Stimulated activated naive CD8-positive, alpha-beta T cell treated with anti-CD3 and anti-CD28 coated beads, Interleukin-15, Interleukin-2, amounts not matched to agents 100 U/mL and 50 U/mL, for 24 hours (primary cell): Measurements from ENCODE around the gene VSTM5.

ENCODE experiments used
- ATAC-seq: fragments of 150-1000 bp; cut with Tn5 transposase; one replicate; pipeline ENCODE4 v1.10.0; 2021
- DNase-seq: peaks from one replicate; pipeline ENCODE4 v3.0.0; 2021

The VSTM5 gene

DNA sequence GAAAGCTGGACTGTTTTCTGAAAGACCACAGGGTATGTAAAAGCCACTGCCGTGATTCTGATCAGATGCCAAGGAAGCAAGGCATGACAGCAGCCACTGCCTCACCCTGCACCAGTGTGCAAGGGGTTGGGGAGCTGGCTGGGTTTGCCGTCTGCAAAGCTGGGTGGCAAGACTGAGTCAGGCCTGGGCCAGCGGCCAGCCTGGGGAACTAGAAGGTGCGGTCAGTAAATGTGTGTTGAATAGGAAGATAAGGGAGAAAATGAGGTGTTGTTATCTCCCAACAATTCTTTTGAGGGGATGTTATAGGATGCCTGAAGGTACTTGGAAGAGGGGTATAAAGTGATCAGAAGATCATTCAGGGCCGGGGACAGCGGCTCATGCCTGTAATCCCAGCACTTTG lies 8.0 kb downstream of the VSTM5 start:
- DNase-seq (no peak), ATAC-seq (no peak)

DNA sequence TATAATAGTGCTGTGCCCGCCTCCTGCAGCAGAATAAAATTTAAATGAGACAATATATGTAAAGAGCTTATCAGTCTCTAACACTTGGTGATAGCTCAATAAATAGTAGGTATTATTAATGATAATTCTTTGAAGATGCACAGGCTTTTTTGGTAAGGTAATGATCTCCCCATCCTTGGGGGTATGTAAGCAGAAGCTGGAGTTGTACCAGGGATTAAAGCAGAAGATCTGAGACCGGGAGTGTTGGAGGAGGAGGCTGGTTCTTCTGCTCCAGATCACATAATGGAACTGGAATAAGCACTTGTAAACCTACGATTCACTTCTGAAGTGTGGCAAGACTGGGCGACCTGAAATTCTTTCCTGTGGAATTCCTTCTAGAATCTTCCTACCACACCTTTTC lies 8.4 kb downstream of the VSTM5 start:
- ATAC-seq (no peak), DNase-seq (no peak)

DNA sequence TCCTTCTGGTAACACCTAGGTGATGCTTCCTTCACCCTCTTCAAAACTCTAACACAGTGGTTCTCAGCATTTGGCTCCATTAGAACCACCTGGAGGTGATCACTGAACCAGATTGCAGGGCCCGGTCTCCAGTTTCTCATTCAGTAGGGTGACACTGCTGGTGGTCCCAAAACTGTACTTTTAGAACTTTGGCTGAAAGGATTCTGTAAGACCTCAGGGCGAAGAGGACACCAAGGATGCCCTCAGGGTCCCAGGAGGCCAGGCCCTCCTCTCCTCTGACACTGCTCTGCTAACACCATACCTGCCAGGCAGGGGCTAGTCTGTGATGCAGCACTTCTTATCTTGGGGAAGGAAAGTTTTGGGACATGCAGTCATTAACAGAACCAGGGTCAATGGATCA lies 9.0 kb downstream of the VSTM5 start:
- ATAC-seq, result no peak

DNA sequence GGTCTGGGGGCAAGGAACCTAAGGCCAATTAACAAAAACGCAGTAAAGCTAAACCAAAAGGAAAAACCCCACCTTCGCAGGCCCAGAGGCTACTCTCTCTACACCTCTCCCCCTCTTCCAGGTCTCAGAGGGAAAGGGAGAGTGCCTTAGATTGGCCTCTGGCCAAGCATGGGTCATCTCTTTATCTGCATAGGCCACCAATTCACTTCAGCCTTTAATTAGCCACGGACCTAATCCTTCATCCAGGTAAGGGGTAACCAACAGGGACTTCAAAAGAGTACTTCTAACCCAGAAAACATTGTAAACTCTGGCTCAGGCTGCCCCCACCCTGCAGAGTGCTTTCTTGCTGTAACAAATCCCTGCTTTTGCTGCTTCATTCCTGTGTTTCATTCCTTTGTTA lies 9.4 kb downstream of the VSTM5 start:
- no peak for DNase-seq
- ATAC-seq, result no peak

More for the DNA sequence above, 9.0 kb downstream of the VSTM5 start:
- DNase-seq, result no peak

DNA sequence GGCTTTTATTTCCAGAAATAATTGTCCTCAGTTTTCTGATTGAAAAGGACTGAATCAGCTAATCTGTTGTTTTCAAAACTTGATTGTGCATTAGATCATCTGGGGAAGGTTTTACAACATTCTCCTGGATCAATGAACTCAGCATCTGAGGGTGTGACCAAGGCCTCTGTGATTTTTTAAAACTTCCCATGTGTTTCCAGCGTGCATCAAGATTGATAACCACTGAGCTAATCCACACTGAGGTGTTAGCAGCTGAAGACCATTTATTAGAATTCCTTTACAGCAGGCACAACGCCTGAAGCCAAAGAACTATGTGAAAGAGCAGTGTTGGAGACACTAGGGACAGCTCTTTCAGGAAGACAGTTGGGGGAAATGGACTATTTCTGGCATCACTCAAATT lies 10.2 kb downstream of the VSTM5 start:
- DNase-seq, result no peak
- no peak for ATAC-seq

DNA sequence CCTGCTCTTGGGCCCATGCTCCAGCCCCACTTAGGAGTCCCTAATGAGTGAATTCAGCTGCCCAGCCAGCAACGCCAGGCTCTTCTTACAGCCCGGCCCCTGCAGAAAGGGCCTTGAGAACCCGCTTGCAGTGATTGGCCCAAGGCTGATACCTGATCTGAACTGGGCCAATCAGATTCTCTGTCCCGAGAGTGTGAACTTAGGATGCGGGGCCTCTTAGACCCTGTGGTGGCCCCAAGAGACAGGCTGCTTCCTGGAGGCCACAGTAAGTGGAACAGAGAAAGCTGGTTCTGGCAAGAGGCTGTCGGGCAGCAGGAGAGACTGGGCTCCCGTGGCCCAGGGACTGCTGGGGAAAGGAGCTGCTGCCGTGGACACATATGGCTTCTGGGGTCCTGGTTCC lies 11.5 kb downstream of the VSTM5 start:
- no peak for ATAC-seq
- no peak for DNase-seq

DNA sequence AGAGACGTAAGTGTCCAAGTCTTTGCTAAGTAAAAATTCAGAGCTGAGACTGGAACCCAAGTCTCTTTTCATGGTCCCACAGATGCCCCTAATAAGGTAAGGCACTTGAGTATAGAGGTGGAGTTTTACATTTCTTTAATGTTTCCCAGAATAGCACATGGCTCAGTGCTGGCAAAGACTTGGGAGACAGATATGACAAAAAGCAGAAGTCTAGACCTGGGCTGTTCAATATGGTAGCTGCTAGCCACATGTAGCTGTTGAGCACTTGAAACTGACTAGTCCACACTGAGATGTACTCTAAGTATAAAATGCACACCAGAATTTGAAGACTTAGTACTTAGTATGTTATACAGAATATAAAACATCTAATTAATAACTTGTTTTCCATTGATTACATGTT lies 17.6 kb downstream of the VSTM5 start:
- DNase-seq (no peak), ATAC-seq (no peak)

DNA sequence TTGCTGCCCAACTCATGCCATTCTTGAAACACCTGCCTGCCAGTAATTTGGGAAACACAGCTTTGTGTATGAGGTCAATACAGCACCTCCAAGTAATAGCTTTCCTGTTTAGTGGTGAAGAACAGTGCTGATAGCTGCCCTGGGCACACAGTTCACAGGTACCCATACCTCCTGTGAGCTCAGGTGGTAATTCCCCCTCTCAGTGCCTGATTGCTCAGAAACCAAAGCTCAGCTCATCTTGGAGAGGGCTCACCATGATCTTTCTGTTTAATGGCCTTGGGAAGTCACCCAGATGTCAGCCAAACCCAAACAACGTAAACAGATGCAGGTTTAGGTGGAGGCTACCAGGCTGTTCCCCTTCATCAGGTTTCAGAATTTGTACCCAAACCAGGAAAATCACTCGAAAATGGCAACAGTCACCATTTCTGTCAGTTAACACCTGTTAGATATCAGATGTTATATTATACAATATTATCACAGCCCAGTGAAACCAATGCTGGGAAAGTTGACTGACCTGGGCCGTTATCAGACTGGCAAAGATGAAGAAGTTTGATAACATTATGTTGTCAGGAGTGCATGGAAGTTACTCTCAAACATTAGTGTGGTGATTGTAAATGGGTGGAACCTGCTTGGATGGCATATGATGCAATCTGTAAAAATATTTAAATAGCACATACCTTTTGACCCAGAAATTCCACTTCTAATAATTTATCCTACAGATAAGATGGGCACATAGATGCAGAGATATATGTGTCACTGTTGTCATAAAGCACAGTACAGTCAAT lies 18.9 kb downstream of the VSTM5 start:
- no peak for ATAC-seq
- no peak for DNase-seq

DNA sequence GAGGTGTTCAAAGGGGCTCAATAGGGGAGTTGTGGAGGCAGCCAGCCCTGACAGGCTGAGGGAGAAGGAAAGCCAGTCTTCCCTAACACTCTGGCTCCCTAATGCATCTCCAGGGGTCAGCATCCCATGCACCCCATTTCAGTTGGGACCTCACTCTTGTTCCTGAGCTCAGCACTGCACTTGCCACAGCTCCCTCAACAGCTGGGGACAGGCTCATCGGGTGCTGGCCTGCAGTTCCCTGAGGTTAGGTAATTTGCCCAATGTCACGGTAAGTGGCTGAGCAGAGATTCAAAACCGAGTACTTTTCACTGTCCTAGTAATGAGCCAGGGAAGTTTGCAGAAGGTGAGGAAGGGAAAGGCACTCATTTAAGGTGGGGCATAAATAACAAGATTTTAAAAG lies 20.8 kb downstream of the VSTM5 start:
- DNase-seq (no peak), ATAC-seq (no peak)

DNA sequence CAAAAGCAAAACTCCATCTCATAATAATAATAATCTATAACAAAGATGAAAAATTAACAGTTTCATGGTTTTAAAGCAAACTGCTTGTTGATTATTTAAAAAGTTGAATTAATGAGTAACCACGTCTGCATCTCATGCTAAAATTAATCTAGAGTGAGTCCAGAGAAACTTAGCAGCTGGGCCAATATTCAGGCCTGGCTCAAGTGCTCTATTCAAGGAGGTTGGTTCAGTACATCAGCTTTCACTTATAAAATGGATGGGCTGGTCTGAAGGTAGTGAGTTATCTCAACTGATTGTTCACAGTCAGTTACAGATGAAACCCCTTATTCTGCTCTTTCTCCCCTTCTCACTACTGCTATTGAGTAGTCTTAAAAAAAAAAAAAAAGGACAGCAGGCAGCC lies 23.1 kb downstream of the VSTM5 start:
- ATAC-seq (no peak), DNase-seq (no peak)

DNA sequence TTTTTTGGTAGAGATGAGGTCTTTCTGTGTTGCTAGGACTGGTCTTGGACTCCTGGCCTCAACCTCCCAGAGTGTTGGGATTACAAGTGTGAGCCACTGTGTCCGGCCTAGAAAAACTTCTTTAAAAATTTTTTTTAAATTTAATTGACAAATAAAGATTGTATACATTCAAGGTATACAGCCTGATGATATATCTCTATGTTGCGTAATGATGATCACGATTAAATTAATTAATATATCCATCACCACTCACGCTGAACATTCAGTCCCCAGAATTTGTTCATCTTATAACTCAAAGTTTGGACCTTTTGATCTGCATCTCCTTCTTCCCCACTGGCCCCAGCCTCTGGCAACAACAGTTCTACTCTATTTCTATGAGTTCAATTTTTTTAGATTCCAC lies 27.2 kb downstream of the VSTM5 start:
- DNase-seq (no peak), ATAC-seq (no peak)

DNA sequence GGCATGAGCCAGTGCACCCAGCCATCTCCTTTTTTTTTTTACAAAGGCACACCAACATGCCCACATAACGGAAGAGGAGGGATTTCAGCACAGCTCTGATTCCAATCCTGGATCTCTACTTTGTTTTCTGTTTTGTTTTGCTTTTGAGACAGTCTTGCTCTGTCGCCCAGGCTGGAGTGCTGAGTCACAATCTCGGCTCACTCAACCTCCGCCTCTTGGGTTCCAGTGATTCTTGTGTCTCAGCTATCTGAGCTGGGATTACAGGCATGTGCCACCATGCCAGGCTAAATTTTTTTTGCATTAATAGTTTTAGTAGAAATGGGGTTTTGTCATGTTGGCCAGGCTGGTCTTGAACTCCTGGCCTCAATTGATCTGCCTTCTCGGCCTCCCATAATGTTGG lies 28.1 kb downstream of the VSTM5 start:
- no peak for DNase-seq
- ATAC-seq, result no peak

DNA sequence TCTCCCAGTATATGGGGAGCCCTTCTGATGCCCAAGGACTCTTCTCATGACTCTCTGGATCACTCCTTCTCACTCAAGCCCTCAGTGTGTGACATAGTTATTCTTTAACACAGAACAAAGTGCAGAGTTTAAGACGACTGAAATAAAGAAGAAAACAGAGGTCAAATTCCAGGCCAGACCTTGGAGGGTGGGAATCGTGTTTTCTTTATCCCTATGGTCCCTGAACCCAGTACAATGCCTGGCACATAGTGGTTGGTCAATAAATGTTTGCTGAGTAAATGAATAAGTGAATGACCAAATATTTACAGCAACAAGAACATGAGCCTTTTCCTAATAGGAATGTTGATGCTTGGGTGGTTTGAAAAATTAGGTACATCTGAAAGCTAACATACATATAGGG lies 28.8 kb downstream of the VSTM5 start:
- no peak for ATAC-seq
- no peak for DNase-seq

DNA sequence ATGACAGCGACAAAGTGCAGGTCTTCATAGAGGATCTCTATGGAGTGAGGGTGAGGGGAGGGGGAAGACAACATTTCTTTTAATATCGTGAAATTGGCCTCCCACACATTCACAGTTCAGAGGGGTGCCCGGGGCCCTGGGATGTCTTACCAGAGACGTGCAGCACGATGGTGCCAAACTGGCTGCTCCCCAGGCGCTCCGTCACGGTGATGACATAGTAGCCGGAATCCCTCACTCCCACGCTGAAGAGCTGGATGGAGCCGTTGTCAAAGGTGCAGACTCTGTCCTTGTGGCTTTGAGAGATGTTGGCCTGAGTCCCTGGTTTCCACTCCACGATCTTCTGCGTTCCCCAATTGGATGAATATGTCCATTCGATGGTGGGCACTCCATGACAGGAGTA lies 29.6 kb downstream of the VSTM5 start:
- no peak for ATAC-seq
- DNase-seq, result no peak

DNA sequence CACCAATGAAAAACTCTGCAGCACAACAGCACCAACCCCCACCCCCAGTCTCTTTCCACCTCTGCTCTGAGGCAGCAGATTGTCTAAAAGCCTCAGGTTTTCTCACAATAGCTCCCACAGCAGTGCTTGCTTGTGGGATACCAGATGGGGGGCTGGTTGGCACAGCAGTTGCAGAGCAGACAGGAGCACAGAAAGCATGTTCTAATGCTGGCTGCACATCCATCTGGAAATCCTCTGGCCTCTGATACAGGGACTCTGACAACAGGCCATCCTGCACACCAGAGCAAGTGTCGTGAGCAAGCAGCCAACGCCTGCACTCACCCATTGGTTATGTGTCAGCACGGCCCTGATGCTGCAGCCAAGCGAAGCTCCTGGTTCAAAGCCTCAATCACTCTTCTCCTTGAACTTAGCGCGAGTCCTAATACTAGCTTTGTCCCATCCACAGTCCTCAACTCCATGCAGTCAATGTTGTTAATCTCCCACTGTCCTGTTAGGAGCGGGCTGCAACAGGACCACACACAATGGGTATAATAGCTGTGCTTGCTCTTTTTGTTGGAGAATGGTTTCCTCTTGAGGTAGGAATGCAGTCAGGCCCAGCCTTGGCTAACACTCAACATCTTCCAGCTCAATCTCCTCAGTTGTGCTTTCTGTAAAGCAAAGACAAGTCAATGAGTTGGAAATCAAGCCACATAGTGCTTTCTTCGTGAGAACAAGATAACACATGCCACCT lies 30.3 kb downstream of the VSTM5 start:
- DNase-seq, result no peak
- ATAC-seq, result no peak

DNA sequence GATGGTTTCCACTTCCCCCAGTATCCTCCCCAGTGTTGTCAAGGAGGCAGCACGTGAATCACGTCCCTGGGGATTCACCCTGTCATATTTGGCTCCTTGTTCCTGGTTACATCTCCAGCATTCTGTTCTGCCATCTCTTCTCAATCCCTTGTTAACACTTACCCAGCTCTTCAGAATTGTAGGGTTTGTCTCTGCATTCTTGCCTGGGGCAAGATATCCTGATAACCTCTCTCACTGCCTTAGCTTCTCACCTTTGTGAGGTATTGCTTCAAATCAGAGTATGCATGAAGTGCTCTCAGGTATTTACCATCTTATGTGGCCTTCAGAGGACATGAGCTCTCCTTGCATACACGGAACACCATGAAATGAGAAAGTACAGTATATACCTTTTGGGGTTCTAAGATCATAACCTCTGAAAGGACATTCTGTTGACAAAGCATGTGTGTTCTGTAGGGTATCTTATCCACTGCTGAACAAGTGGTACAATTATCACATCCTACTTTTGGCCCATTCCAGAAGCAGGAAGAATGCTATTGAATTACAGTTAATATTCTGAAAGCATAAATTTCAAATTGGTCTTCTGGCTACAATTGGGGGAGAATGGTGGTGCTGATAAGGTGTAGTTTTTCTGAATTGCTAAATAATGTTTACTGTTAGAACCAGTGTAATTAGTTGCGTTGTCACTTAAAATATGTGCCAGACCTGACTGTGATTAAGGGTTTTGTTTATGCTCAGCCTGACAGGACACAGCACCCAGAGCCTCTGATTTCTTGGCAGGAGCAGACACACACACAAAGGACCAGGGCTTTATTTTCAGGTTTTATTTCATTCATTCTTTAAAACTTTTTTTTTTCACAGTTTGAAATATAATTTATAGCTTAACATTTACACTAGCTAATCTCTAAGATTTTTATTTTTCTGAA lies 32.7 kb downstream of the VSTM5 start:
- DNase-seq (no peak), ATAC-seq (no peak)

DNA sequence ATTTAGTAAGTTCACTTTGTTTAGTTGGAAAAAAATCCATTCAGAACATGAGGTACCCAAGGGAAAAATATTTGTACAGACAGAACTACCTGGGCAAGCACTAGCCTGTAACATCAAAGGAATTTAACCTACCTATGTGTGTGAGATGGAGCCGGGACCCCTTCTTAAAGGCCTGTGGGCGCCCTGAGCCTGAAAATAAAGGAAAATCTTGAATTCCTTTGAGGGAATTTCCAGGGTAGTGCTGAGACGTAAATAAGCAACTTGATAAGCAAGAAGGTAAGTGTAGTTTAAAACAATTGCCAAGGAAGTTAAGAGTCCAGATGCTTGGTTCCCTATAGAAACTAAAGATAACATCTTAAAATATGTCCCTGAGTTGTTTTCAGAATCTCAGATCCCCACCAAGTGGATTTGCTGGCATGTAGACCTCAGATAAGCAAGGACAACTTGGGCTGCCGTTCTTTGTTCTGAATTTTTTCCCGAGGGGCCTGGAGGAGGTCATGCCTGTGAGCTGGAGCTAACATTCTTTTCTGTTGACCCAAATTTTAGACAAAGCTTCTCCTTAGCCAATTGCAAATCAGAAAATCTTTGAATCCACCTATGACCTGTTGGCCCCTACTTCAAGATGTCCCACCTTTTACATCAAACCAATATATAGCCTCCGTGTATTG lies 35.3 kb downstream of the VSTM5 start:
- DNase-seq, result no peak
- ATAC-seq, result no peak

DNA sequence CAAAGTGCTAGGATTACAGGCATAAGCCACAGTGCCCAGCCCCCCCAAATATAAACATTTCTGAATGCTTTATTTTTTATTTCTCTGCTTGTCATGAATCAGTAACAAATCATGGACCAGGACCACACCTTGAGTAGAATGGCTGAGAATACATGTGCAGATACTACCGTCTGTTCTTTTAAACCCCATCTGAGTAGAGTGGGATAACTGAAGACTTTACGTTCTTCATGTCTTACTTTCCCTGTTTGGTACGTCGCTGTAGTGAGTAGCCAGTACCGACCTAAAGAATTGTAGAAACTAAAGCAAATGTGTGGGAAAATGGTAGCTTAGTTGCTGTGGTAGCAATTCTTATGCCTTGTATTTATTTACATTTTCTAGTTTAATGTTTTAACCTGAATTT lies 36.4 kb downstream of the VSTM5 start:
- no peak for ATAC-seq

DNA sequence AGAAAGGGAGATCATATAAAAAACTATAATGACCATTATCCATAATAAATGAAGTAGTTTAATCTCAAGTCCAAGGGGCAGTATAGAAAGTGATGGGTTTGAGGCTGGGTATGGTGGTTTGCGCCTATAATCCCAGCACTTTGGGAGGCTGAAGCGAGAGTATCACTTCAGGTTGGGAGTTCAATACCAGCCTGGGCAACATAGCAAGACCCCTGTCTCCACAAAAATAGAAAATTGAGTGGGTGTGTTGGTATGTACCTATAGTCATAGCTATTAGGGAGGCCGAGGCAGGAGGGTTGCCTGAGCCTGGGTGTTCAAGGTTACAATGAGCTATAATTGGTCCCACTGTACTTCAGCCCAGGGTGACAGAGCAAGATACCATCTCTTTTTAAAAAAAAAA lies 42.4 kb downstream of the VSTM5 start:
- ATAC-seq (no peak), DNase-seq (no peak)

More for the DNA sequence above, 36.4 kb downstream of the VSTM5 start:
- DNase-seq, result no peak

DNA sequence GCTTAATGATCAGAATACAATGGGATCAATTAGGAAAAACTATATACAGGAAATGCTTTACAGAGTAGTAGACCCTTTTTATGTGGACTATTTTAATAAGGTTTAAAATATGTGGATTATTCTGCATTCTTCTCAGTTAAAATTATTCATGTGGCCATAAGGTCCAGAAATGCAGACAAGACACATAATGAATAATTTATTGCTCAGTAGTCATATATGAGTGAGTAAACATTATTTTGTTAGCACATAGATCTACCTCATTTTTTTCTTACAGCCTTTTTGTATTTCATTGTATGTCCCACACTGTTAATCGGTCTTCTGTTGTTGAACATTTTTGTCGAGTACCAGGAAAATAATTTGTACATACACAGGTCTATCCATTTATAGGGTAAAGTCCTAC lies 45.5 kb downstream of the VSTM5 start:
- DNase-seq (no peak), ATAC-seq (no peak)

DNA sequence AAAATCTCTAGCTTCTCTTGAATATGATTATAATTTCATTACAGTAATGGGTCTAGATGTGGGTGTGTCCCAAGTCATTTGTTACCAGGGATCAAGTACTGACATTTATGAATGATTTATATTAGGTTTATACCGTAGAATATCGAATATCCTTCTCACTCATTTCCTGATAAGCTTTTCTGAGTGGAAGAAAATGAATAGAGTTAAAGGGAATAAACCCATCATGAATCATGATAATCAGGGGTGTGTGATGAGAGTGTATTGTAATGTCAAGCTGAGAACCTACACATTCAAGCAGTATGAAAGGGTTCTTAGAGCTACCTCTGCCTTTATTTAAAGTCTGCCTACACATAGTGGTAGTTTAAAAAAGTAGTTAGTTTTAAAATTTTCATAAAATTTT lies 49.1 kb downstream of the VSTM5 start:
- no peak for ATAC-seq
- no peak for DNase-seq
